ENCODE data around the gene TCF4. TPM values are rescaled to one million over a fixed set of nuclear protein-coding genes. Genes with fewer than 3 reads are reported as not detected.
A peak's percentile ranks its signal among the peaks of the same experiment; 100 is the strongest.

TCF4 gene
- total RNA-seq, 2 experiments from 2014 or later = 75.9 to 76.0 TPM

DNA sequence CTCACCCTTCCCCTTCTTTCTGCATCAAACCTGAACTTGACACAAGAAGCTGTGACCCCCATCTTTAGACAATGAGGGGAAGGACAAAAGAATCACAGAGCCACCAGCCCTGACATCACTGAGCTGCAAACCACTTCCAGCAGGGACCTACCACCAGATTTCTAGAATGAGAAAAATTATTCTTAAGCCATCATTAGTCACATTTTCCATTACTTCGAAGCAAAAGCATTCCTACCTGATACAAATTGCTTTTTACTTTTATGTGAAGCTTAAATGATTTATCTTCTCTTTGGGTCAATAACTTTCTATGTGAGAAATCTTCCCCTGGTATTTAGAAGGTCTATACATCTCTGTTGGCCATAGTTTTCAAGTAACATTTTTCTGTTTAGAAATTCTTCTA lies 134.8 kb downstream of the TCF4 start:
- no TSS peak for BruUV-seq (replicated peaks)
- Histone ChIP-seq H3K9me2 (ENCODE audit: insufficient read depth, low read length) (no peaks in the 10 kb centered on the region), H3K9me3 (ENCODE audit: low read length) (no peaks in the 10 kb centered on the region), H3K4me1 (ENCODE audit: insufficient read depth, low read length, poor library complexity, severe bottlenecking) (peaks cover 97% of the 10 kb centered on the region), H3K27ac (ENCODE audit: low read depth, low read length, poor library complexity, severe bottlenecking) (peak overlapping the region; percentile 30), H3K36me3 (ENCODE audit: insufficient read depth, low read length) (no peaks in the 10 kb centered on the region; the same call in 1 of the 2 replicates), H3K4me2 (ENCODE audit: low read length) (peak overlapping the region; percentile 23), H3K79me2 (ENCODE audit: insufficient read depth, low read depth, low read length) (peaks cover 76% of the 10 kb centered on the region), H4K20me1 (ENCODE audit: insufficient read depth, low read length) (no peaks in the 10 kb centered on the region), H3K4me3 (ENCODE audit: low read depth, low read length, poor library complexity, severe bottlenecking) (no peak overlapping the region), H2AFZ (ENCODE audit: low read length) (no peak overlapping the region)
- no peak for DNase-seq (ENCODE audit: low spot score)
- TF ChIP-seq CTCF (conservative IDR thresholded peaks at IDR 0.05; ENCODE audit: low read length) (no peak), EZH2phosphoT487 (IDR thresholded peaks at IDR 0.05; ENCODE audit: borderline replicate concordance, low read depth, low read length) (no peak)
- ChIA-PET POLR2A (interaction anchor here (0.7 to 1.5 kb wide), 3 partner anchors 28 to 36 kb away, joined by 3 to 4 read pairs (median 4); no protein-coding TSS in a partner anchor), CTCF (ENCODE audit: unreplicated experiment) (no interaction called here)
- intact Hi-C loops (cut with micrococcal nuclease; ENCODE audit: unreplicated experiment) = no loop called here

DNA sequence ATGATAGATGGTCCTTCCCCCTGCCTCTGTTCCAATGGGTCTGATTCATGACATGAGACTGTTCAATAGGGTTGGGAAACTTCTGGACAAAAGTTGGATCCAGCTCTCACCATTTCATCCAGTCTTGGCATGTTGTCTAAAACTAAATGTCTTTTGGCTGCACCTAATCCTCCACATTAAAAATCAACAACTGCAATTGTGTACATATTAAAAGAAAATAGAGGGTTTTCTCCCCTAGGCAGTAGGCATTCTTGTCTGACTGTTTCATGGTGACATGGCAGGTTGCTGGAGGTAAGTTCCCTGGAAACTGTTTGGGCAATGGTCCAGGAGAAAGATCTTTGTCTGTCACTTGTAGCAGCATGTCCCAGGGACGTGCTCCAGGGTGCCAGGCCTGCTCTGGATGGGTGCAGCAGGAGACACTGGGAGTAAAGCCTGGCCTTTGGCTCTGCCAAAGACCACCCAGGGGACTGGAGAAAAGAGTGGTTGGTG lies 135.8 kb downstream of the TCF4 start:
- TF ChIP-seq CTCF (conservative IDR thresholded peaks at IDR 0.05; ENCODE audit: low read length) = no peak
- CTCF ChIA-PET (ENCODE audit: unreplicated experiment) = no interaction called here

DNA sequence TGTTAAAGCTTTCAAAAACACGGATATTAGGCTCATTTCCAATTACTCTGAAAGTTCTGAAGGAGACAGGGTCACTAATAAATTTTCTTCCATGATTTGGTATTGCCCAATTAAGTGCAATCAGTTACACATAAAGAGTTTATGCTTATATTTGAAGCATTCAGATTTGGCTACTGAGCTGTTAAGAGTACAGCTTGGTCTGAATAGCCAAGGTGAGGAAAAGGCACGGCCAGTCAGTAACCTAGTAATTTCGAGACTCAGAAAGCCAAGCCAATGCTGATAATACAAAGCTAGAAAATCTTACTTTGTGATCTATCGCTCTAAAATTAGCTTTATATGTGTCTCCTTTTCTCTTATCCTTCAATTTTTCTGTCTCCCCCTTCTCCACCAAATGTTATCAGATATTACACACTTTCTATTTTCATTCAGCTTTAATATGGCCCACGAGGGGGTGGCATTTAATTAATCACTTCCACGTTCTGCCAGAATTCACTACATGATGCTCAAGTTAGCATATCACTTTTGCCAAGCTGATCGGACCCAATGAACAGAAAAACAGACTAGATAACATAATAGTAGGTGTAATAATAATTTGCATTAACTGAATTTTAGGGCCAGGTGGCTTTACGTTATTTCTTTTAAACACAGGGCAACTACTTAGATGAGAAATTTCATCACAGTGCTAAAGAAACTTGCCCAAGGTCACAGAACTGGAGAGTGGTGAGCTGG lies 138.4 kb downstream of the TCF4 start:
- POLR2A ChIA-PET = interaction anchor here (0.5 to 5.0 kb wide), 16 partner anchors 8 to 1198 kb away, joined by 3 to 58 read pairs (median 4); no protein-coding TSS in a partner anchor
- TSS peak; percentile 66 for BruUV-seq (replicated peaks)
- Histone ChIP-seq H3K9me2 (ENCODE audit: insufficient read depth, low read length) (no peaks in the 10 kb centered on the region), H4K20me1 (ENCODE audit: insufficient read depth, low read length) (no peaks in the 10 kb centered on the region), H3K36me3 (ENCODE audit: insufficient read depth, low read length) (peaks cover 18% of the 10 kb centered on the region), H3K27ac (ENCODE audit: low read depth, low read length, poor library complexity, severe bottlenecking) (peak overlapping the region; percentile 98), H3K79me2 (ENCODE audit: insufficient read depth, low read depth, low read length) (peaks cover 80% of the 10 kb centered on the region), H2AFZ (ENCODE audit: low read length) (no peak overlapping the region; the same call in 1 of the 2 replicates), H3K4me1 (ENCODE audit: insufficient read depth, low read length, poor library complexity, severe bottlenecking) (peaks cover 88% of the 10 kb centered on the region), H3K9me3 (ENCODE audit: low read length) (peaks cover 15% of the 10 kb centered on the region; the same call in 1 of the 2 replicates), H3K4me2 (ENCODE audit: low read length) (peak overlapping the region; percentile 79), H3K4me3 (ENCODE audit: low read depth, low read length, poor library complexity, severe bottlenecking) (peak overlapping the region; percentile 40)
- TF ChIP-seq CTCF (conservative IDR thresholded peaks at IDR 0.05; ENCODE audit: low read length) (peak; percentile 10; the same call in 1 of the 2 replicates), EZH2phosphoT487 (IDR thresholded peaks at IDR 0.05; ENCODE audit: borderline replicate concordance, low read depth, low read length) (no peak)
- intact Hi-C loops (cut with micrococcal nuclease; ENCODE audit: unreplicated experiment) = loop anchor here (2.0 kb wide), 1 partner anchor 139 kb away; the partner anchor contains the start of gene TCF4
- peak; percentile 51 for DNase-seq (ENCODE audit: low spot score)
- CTCF ChIA-PET (ENCODE audit: unreplicated experiment) = interaction anchor here (1.4 kb wide), 1 partner anchor 26 kb away, joined by 5 read pairs; no protein-coding TSS in a partner anchor

More for the DNA sequence above, 135.8 kb downstream of the TCF4 start:
- H3K4me3 ChIP-seq (ENCODE audit: low read depth, low read length, poor library complexity, severe bottlenecking) = no peak overlapping the region
- POLR2A ChIA-PET = no interaction called here
- BruUV-seq (replicated peaks) = no TSS peak
- H2AFZ ChIP-seq (ENCODE audit: low read length) = no peak overlapping the region
- H3K4me1 ChIP-seq (ENCODE audit: insufficient read depth, low read length, poor library complexity, severe bottlenecking) = peaks cover 97% of the 10 kb centered on the region
- intact Hi-C loops (cut with micrococcal nuclease; ENCODE audit: unreplicated experiment) = no loop called here
- no peaks in the 10 kb centered on the region for H3K36me3 ChIP-seq (ENCODE audit: insufficient read depth, low read length)
- DNase-seq (ENCODE audit: low spot score) = no peak
- H4K20me1 ChIP-seq (ENCODE audit: insufficient read depth, low read length) = no peaks in the 10 kb centered on the region
- peaks cover 83% of the 10 kb centered on the region for H3K79me2 ChIP-seq (ENCODE audit: insufficient read depth, low read depth, low read length)
- H3K9me2 ChIP-seq (ENCODE audit: insufficient read depth, low read length) = no peaks in the 10 kb centered on the region
- peak overlapping the region; percentile 20; the same call in 1 of the 2 replicates for H3K4me2 ChIP-seq (ENCODE audit: low read length)
- no peaks in the 10 kb centered on the region for H3K9me3 ChIP-seq (ENCODE audit: low read length)
- peak overlapping the region; percentile 98 for H3K27ac ChIP-seq (ENCODE audit: low read depth, low read length, poor library complexity, severe bottlenecking)

Data from OCI-LY7 (cell line).